Lower leg skin (tissue), 4 donors: ENCODE results near the gene KAZN. TPM values are rescaled to one million over a fixed set of nuclear protein-coding genes. Genes with fewer than 3 reads are reported as not detected.

Source experiments
- DNase-seq, 2 donors: peaks; one replicate each; pipeline ENCODE4 v3.0.0-alpha.2; 2019; ENCODE audit warnings: low spot score in 2 of 2
- H3K4me3 ChIP-seq: fragments of 200-600 bp; sonication (generic); 2 replicates; pipeline ENCODE4 v1.5.1; 2017; ENCODE audit warnings: mild to moderate bottlenecking, low read depth; ENCODE audit not compliant: poor library complexity, severe bottlenecking
- CTCF ChIP-seq, 3 donors: fragments of 450-650 bp; IDR thresholded peaks; one replicate each; pipeline ENCODE4 v1.5.1; 2016; ENCODE audit warnings: antibody characterized with exemption in 3 of 3, mild to moderate bottlenecking in 3 of 3, moderate library complexity in 2 of 3
- POLR2A ChIP-seq, 2 donors: fragments of 450-650 bp; IDR thresholded peaks; one replicate each; pipeline ENCODE4 v1.6.1; 2016 to 2017; ENCODE audit warnings: antibody characterized with exemption in 2 of 2, mild to moderate bottlenecking in 1 of 2, moderate library complexity in 1 of 2
- WGBS, 2 donors: methylation state at CpG; one replicate each; pipeline ENCODE4 v1.1.5; 2018; 5-methylcytosine and 5-hydroxymethylcytosine counted together
- intact Hi-C: fragments of 100-400 bp; cut with DNase I; formaldehyde crosslinking; loops from one replicate; pipeline ENCODE4 v1.15.0; 2023; ENCODE audit warnings: low total_unique reads
- total RNA-seq, 4 donors: library from RNA; depleted of rRNA; stranded (reverse); fragments of >200 nt; gene quantifications; one replicate each; pipeline ENCODE4 v1.1.0, GENCODE V29; 2016

Gene KAZN
- total RNA-seq, 4 donors from 2014 or later, result 21.4 to 36.0 (median 28.4) TPM

- WGBS, 2 donors, result 89 to 90% methylated on average over 9 to 10 of the region's 10 CpGs
- TF ChIP-seq POLR2A (IDR thresholded peaks at IDR 0.05), result no peak
- TF ChIP-seq CTCF (IDR thresholded peaks at IDR 0.05), result no peak
- DNase-seq, result no peak
- intact Hi-C loops, result no loop called here
- no peak overlapping the region for H3K4me3 ChIP-seq
Measured at GRCh38 chr1:14715266-14715665, 116.8 kb downstream of the KAZN start.

- no peak for DNase-seq
- intact Hi-C loops, result no loop called here
- no peak for TF ChIP-seq CTCF (IDR thresholded peaks at IDR 0.05)
- no peak for TF ChIP-seq POLR2A (IDR thresholded peaks at IDR 0.05)
- no peak overlapping the region for H3K4me3 ChIP-seq
- 87 to 91% methylated on average over 7 of the region's 7 CpGs for WGBS, 2 donors
Measured at GRCh38 chr1:14715802-14716201, 117.3 kb downstream of the KAZN start.

- TF ChIP-seq CTCF (IDR thresholded peaks at IDR 0.05) (no peak), POLR2A (IDR thresholded peaks at IDR 0.05) (no peak)
Measured at GRCh38 chr1:14716474-14716873, 118.0 kb downstream of the KAZN start.

GRCh38 chr1:14718476-14718875 is 120.0 kb downstream of the KAZN start:
- 95 to 96% methylated on average over 7 of the region's 7 CpGs for WGBS, 2 donors
- no peak overlapping the region for H3K4me3 ChIP-seq
- DNase-seq, result no peak
- intact Hi-C loops, result no loop called here
- TF ChIP-seq CTCF (IDR thresholded peaks at IDR 0.05) (no peak), POLR2A (IDR thresholded peaks at IDR 0.05) (no peak)

More at GRCh38 chr1:14716474-14716873, 118.0 kb downstream of the KAZN start:
- no peak overlapping the region for H3K4me3 ChIP-seq
- intact Hi-C loops, result no loop called here
- WGBS, 2 donors, result 83 to 84% methylated on average over 5 of the region's 5 CpGs
- no peak for DNase-seq

- no peak overlapping the region for H3K4me3 ChIP-seq
- 82 to 91% methylated on average over 11 of the region's 11 CpGs for WGBS, 2 donors
- no peak for TF ChIP-seq CTCF (IDR thresholded peaks at IDR 0.05)
- no peak for TF ChIP-seq POLR2A (IDR thresholded peaks at IDR 0.05)
- intact Hi-C loops, result no loop called here
- DNase-seq, result no peak
Measured at GRCh38 chr1:14723401-14723800, 124.9 kb downstream of the KAZN start.

GRCh38 chr1:14724246-14724645 is 125.8 kb downstream of the KAZN start:
- intact Hi-C loops, result no loop called here
- no peak overlapping the region for H3K4me3 ChIP-seq
- 59 to 67% methylated on average over 5 of the region's 5 CpGs for WGBS, 2 donors
- no peak for TF ChIP-seq CTCF (IDR thresholded peaks at IDR 0.05)
- DNase-seq, result no peak
